HCT116 (cell line): ENCODE data around the gene ADGRD1.

Experiments used
- EZH2 ChIP-seq: fragments of 200-600 bp; sonication (generic); IDR thresholded peaks from 2 replicates; pipeline ENCODE4 v1.6.1; 2017; ENCODE audit warnings: antibody characterized with exemption, mixed run types
- EZH2phosphoT487 ChIP-seq: fragments of 200-600 bp; IDR thresholded peaks from 2 replicates; pipeline ENCODE4 v1.6.1; 2018; ENCODE audit warnings: antibody characterized with exemption, borderline replicate concordance
- JUND ChIP-seq: IDR thresholded peaks from 2 replicates; pipeline ENCODE4 v1.6.1; 2012
- POLR2A ChIP-seq: IDR thresholded peaks from 2 replicates; pipeline ENCODE4 v1.7.0; 2011; ENCODE audit warnings: borderline replicate concordance; ENCODE audit not compliant: insufficient read depth, insufficient read length; ENCODE audit errors: extremely low read depth
- POLR2AphosphoS5 ChIP-seq: IDR thresholded peaks from 2 replicates; pipeline ENCODE4 v1.6.1; 2011; ENCODE audit warnings: mild to moderate bottlenecking, low read depth, low read length, moderate library complexity
- TF ChIP-seq, protein P1 (sequence below), 3 experiments: fragments of 200-600 bp in 1 of 3; sonication (generic) in 1 of 3; IDR thresholded peaks in 2 of 3; conservative IDR thresholded peaks in 1 of 3; 2 replicates each; pipeline ENCODE4 v1.5.1; 2012 to 2017; ENCODE audit warnings: low read depth in 2 of 3, low read length in 2 of 3, antibody characterized with exemption in 1 of 3, borderline replicate concordance in 1 of 3, control low read depth in 1 of 3, mild to moderate bottlenecking in 1 of 3, mixed read lengths in 1 of 3, mixed run types in 1 of 3, moderate library complexity in 1 of 3; ENCODE audit not compliant: insufficient read depth in 1 of 3

DNA sequence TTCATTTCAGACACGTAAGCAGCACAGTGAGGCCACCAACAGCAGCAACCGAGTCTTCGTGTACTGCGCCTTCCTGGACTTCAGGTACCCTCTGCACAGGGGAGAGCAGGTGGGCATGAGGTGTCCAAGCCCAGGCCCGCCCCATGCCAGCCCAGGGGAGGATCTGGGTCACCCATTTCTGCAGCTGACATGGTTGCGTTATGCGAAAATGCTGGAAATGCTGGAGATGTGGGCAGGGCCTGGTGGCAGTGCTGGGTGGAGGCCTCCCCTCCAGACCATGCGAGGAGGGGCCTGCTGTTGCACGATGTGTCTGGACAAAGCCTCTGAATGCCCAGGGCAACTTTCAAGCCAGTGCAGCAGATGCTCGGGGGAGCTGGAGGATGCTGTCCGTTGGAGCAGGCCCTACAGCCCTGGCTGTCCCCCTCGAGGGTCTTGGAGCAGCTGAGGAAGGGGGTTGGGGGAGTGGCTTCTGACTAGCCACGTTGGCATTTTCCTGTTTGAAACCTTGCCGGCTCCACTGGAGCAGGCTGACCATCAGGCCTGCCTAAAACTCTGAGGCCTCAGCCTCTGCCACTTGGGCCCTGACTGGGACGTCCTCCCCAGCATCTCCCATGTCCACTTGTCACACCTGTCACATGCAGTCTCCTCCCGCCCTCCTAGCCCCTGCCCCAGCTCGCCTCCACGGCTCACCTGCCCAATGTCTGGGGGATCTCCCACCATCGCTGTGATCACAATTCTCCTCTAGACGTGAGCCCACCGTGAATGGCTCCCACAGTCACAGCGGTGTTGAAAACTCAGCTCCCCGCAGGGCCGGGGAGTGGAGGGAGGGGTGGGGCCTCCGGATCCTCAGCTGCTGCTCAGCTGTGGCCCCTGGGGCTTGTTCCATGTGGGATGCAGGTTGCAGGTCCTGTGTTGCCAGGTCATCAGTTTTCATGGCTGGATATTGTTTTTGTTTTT, 123.4 kb downstream of the ADGRD1 start:
- TF ChIP-seq EZH2 (no peak), EZH2phosphoT487 (no peak), JUND (no peak), POLR2AphosphoS5 (no peak), POLR2A (no peak)
- TF ChIP-seq, protein P1, sequence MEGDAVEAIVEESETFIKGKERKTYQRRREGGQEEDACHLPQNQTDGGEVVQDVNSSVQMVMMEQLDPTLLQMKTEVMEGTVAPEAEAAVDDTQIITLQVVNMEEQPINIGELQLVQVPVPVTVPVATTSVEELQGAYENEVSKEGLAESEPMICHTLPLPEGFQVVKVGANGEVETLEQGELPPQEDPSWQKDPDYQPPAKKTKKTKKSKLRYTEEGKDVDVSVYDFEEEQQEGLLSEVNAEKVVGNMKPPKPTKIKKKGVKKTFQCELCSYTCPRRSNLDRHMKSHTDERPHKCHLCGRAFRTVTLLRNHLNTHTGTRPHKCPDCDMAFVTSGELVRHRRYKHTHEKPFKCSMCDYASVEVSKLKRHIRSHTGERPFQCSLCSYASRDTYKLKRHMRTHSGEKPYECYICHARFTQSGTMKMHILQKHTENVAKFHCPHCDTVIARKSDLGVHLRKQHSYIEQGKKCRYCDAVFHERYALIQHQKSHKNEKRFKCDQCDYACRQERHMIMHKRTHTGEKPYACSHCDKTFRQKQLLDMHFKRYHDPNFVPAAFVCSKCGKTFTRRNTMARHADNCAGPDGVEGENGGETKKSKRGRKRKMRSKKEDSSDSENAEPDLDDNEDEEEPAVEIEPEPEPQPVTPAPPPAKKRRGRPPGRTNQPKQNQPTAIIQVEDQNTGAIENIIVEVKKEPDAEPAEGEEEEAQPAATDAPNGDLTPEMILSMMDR (IDR thresholded peaks at IDR 0.05 in 2 of 3, conservative IDR thresholded peaks at IDR 0.05 in 1 of 3; ENCODE audit: borderline replicate concordance in 1 of 3, insufficient read depth in 1 of 3, low read depth in 2 of 3, low read length in 2 of 3), result no peak
